GM19397 (cell line): ENCODE data around the gene TMEM222.

ENCODE experiments used
- ATAC-seq: cut with Tn5 transposase; IDR thresholded peaks from one replicate; pipeline ENCODE4 v1.9.1; 2021; ENCODE audit warnings: mild to moderate bottlenecking, moderate library complexity; ENCODE audit not compliant: unreplicated experiment

TMEM222 gene

DNA sequence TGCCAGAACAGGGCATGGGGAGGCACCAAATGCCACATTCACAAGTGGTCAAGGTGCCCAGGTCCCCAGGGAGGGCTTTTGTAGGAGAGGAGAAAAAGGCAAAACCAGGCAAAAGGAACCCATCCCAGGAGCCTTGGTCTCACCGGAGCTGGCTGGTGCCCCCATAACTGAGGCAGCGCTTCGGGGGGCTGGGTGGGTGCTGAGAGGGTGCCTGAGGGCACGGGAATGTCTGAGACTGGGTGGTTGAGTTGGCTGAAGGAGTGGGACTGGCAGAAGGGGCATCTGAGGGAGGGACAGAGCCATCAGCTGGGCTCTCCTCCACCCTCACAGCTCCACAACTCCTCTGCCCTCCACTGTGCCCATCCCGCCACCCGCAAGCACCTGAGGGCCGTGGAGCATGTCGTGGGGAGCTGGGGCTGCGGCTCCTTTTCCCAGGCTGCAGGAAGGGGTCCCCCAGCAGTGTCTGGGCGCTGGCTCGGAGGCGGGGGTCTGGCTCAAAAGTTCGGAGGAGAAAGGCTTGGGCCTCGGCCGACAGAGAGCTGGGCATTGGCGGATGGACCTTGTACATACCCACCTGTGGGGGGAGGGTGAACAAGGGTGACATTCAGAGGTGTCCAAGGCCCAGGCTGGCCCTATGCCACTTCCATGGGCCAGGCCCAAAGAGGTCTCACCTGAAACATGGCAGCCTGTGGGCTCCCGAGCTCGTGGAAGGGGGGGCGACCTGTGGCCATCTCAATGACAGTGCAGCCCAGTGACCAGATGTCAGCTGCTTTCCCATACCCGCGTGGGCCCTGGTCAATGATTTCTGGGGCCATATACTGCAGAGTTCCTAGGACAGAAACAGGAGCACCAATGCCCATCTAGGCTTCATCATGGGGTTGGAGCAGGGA is 36.3 kb downstream of the TMEM222 start:
- no peak for ATAC-seq

DNA sequence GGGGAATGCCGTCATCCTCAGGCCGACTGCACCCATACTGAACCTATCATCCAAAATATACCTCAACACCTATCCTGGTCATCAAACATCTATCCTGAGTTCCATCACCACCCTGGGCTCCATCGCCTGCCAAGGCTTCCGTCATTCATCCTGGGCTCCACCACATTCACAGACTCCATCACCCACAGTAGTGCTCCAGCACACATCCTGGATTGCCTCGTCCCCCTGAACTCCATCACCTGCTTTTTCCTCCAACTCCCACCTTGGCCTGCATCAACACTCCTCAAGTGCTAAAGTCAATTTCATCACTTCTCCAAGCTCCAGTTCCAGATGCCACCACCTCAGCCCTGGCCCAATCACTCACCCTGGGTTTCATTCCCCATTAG is 37.0 kb downstream of the TMEM222 start:
- ATAC-seq, result no peak

DNA sequence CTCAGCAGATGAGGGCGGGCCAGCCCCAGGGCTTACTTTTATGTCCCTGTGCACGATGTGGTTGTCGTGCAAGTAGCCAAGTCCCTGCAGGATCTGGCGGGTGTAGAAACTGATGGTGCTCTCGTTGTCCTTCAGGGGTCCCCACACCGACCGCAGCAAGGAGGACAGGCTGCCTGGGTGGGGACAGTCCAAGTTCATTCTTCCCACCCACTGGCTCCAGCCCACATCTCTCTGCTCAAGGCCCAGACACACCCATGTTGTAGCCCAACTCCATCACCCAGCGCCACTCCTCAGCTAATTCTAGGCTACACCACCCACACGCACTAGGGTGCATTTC is 37.8 kb downstream of the TMEM222 start:
- ATAC-seq, result no peak

DNA sequence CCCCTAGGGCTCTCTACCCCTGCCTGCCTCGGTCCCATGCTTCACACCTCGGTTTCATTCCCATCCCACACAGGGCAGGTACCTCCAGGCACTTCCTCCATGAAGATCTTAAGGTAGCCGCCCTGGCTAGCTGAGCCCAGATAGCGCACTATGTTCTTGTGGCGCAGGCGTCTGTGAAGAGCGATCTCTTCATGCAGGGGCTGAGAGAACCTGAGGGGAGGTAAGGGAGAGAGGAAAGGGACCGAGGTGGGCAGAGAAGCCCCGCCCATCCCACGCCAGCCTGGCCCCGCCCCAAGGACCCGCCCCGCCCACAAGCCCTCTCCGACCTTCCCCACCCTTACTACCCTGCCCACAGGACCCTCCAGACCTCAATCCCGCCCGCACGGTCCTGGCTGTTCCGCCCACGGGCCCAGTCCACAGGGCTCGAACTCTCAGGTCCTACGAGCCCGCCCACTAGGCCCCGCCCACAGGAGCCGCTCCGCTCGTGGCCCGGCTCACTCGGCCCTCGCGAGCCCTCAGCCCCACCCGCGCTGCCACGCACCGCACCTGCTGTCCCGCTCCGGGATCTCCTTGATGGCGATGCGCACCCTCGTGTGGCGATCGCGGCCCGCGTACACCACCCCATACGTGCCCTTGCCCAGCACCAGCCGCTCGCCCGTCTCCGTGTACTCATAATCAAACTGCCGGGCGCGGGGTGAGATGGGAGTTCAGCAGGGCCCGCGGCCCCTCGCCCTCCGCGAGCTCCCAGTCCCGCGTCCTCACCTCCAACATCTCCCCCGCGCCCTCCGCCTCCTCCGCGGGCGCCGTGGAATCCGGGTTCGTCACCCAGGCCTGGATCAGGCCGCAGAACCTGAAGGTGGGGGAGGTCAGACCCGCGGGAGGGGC is 38.4 kb downstream of the TMEM222 start:
- ATAC-seq, result no peak

DNA sequence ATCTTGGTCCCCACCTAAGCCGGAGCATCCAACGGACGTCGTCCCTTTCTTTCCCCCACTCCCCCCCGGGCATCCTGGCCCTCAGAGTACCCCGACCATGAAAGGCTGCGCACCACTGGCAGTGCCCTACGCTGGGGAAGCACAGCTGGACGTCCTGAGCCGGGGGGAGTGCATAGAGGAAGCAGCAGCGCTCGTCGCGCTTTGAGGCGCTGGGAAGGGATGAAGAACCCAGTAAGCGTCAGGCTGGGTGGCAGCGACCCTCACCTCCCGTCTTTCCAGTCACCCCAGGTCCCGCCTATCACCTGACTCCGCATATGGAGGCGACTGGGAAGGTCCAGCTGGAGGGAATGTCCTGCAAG is 39.1 kb downstream of the TMEM222 start:
- no peak for ATAC-seq

DNA sequence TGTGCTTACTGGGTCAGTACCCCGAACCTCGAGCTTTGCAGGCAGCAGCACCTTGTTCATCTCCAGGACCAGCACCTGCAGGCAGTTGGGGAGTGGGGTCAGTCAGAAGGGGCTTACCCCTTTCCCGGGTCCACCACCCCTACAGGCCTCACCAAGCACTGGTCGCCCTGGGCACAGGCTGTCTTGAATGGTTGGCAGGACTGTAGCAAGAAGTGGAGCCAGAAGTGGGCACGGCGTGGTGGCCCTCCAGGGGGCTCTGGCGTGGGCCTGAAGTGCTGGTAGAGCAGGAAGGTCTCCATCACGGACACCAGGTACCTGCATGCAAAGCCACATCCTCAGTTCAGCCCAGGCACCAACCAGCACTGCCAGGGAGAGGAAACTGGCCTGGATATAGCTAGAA is 39.6 kb downstream of the TMEM222 start:
- ATAC-seq, result no peak

DNA sequence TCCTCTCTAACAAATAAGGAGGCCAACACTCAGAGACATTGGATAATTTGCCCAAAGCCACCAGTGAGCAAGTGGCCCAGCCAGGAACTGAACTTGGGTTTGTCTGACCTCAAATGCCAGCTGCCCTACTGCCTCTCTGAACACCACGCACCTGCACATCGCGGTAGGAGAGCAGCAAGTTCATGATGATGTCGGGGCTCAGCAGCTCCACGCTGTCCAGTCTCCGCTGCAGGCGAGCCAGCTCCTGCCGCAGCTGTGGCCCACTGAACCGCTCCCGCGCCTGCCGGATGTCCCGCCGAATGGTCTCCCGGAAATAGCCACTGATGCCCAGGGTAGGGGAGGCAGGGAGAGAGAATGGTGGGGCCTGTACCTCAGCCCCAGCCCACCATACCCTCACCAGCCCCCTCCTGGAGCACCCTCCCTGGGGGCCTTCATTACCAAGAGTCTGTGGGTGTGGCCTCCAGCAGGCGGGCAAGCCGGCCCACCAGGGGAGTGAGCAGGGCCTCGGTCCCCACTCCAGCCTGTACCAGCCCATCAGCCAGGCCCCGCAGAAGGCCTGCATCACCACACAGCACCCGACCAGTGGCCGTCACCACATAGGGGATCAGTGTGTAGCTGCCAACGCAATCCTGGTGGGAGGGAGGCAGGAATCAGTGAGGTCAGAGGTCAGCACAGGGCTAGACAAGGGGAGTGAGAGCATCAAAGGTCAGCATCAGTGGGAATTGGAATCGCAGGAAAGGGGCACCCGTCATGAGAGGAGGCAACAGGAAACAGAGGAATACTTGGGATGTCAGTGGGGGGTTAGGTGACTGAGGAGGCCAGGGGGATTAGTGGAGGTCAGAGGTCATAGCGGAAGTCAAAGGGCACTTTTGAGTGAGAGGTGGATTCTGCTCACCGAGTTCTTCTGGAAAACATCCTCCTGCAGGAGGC is 42.1 kb downstream of the TMEM222 start:
- no peak for ATAC-seq

DNA sequence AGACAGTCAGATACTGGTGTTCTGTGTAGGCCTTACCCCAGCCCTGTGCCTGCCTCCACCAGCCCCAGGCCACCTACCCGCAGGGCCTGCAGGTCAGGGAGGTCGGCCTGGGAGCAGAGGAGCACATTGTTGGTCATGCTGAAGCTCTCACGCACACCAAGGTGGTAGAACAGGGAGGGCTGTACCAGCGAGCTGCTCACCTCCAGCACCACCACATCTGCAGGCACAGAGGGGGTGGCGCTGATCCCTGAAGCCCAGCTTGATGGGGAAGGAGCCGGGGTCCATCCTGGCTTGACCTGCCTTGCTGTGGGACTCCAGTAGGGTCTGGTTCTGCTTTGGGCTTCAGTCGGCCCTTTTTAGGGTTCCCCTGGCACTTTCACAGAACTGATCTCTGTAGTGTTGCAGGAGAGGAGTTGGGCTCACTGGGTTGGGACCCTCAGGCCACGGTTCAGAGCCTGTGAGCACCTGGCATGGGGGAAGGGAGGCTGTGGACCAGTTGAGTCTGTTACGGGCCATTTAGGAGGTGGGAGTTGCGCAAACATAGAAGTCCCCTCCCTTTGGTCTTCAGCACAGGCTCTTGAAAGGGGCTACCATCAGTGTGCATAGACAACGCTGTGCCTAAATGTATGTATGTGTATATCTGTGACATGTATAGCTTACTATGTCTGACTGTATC is 42.9 kb downstream of the TMEM222 start:
- no peak for ATAC-seq

DNA sequence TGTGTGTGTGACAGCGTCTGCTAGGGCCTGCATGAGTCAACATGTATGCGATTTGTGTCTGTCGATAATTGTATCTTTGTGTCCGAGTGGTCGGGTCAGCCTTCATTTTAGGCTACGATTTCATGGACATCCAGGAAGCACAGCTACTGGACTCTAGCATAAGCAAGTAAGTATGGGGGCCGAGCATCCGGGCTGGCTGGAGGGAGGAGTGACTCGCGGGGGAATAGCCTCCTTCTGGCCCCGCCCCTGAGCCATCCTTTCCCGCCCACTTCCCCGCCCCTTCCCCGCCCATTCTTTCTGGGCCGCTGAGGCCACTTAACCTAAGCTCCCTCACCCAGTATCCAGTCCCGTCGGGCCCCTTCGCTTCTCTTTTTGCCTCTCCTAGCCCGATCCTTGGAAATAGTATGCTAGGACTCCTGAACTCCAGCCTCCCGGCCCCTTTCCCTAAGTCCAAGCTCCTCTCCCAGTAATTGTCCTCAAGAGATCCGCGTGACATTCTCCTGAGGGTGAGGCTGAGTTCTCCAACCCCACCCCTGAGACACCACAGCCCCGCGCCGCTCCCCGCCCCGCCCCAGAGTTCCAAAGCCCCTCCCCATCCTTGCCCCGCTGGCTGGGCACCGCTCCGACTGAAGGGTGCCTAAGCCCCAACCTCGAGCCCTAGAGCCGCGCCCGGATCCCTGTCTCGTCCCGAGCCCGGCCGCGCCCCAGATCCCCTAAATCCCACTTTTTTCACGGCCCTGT is 43.6 kb downstream of the TMEM222 start:
- ATAC-seq, result peak; percentile 43

DNA sequence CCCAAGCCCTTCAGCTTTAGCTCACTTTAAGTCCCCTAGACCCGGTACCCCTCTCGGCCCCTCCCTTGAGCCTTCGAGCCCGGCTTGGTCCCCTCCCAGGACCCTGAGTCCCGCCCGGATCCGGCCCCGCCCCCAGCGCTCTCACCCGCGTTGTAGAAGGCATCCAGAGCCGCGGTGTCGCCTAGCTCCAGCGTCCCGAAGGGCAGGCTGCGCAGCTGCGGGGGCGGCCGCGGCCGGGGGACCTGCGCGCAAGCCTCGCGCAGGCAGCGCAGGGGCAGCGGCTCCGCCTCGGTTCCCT is 44.1 kb downstream of the TMEM222 start:
- peak; percentile 48 for ATAC-seq

DNA sequence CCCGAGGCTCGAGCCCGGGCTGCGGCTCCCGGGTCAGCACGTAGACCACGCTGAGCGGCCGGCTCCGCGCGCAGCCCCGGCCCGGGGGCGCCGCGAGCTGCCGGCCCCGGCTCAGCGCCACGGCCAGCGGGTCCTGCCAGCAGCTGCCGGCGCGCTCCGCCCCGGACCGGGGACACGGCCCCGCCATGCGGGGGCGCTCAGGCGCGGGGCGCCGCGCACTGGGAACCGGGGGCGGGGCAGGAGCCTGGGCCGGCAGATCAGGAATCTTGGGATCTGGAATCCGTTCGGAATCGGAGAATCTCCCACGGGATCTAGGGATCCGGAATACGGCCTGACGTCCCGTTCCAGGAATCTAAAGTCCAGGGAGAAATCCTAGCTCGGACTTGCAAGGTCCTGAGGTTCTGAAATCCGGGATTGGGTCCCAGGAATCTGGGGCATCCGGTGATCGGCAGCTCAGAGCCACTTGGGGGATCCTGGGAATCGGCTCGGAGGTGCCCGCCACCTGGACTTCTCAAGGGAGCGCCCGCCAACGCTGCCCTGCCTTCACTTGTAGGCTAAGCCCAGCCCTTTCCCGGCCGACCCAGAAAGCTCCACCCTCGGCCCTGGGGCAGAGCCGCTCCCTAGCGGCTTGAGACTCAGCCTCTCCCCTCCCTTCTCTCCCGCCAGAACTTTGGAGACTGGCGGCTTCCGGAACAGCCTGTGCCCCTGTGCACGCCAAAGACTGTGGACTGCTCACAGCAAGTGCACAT is 44.6 kb downstream of the TMEM222 start, which contains the start of gene MAP3K6:
TSS of gene MAP3K6 (minus strand) at position 551 of the 749 bp plus-strand sequence. CDS start at position 187, 364 bp downstream.
- ATAC-seq, result peak; percentile 33

DNA sequence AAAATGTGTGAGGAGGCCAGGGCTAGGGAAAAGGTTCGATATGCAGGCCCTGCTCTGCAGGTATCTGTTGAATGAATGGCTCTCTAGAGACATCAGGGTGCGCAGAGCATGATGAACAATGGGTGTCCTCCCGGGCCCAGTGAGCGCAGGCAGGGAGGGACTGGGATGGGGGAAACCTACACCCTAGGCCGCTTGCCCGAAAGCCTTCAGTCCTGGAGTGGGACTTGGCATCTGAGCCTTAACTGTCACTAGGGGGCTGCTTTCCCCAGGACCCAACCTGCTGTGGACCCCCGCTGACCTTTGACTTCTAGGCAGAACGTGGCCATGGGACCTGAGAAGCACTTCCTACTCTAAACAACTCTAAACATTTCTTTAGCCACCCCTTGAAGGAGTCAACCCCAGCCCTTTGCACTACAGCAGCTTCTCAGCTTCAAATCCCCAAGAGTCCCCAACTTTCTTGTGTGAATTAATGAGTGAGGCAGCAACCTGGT is 45.2 kb downstream of the TMEM222 start:
- ATAC-seq, result no peak

DNA sequence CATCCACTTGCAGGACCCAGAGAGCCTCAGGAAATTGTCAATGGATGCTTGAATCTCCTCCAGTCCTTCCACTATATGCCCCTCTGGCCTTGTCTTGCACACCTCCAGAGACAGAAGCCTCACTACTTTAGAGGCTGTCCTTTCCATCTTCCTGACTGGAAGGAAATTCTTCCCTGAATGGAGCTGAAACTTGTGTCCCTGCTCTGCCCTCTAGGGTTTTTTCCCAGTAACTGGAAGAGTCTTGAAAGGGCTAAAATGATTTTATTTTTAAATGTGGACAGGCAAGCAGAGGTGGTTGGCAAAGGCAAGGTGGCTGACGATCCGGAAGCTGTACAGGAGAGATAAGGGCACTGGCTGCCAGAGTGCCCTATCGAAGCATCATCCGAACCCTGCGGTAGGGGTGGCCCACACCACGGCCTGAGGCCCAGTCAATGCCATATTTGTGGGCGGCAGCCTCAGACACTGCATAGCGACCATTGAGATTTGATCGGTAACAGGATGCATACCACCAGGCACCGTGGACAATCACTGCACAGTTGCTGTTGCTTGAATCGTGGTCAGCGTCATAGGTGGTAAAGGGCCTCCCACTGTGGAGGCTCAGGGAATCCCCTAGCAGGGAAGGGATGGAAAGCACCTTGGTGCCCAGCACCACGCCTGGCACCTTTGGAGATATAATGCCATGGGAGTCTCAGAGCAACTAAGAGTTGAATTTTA is 47.1 kb downstream of the TMEM222 start:
- ATAC-seq, result no peak

DNA sequence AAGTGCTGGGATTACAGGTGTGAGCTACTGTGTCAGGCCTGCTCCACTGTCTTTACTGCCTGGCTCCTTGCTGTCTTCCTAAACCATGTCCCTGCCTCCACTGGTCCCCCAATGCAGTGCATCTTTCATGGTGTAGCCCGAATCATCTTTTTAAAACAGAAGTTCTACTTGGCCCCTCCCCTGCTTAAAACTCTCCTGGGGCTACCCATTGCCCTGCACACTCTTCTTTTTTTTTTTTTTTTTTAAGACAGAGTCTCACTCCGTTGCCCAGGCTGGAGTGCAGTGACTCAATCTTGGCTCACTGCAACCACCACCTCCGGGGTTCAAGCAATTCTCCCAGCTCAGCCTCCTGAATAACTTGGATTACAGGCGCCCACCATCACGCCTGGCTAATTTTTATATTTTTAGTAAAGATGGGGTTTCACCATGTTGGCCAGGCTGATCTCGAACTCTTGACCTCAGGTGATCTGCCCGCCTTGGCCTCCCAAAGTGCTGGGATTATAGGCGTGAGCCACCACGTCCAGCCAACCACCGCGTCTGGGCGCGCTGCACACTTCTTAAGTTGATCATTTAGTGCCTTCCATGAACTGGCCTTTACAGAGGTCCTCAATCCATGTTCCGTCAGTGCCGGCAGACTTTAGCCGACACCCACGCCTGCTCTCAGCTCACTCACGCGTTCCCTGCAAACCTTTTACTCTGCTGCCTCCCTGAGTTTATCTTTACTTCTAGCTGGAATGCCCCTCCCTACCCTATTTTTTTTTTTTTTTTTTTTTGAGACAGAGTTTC is 50.3 kb downstream of the TMEM222 start:
- ATAC-seq, result no peak

DNA sequence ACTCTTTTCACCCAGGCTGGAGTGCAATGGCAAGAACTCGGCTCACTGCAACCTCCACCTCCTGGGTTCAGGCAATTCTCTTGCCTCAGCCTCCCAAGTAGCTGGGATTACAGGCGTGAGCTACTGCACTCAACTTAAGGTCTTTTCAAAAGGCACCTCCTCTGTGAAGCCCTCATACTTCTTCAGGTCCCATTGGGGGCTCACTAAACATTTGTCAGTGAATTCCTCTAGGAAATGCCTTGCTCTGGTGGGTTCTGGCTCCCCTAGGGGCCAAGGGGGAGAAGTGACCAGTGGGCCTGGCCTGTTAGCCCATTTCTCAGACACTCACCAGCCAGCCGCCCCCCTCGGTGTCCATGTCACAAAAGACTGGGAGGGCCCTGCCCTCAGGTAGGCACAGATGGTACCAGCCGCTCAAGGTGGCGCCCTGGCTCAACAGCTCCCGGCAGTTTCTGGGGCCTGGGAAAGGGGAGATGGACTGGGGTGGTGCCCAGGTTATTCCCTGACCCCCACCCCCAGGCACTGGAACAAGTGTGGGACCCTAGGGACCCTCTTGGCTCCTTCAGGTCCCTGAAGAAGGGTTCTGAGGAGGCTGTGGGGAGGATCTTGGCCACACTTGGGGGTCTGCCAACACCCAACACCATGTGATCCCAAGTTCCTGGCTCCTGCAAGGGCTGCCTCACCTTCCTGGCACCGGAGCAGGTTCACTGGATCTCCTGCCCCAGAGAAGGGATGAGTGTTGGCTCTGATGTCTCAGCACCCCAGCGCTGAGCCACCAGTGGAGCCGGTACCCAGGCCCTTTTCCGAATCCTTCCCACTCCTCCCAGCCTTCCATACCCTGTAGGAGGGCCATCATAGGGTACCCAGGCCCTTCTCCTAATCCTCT is 51.1 kb downstream of the TMEM222 start:
- ATAC-seq, result no peak

DNA sequence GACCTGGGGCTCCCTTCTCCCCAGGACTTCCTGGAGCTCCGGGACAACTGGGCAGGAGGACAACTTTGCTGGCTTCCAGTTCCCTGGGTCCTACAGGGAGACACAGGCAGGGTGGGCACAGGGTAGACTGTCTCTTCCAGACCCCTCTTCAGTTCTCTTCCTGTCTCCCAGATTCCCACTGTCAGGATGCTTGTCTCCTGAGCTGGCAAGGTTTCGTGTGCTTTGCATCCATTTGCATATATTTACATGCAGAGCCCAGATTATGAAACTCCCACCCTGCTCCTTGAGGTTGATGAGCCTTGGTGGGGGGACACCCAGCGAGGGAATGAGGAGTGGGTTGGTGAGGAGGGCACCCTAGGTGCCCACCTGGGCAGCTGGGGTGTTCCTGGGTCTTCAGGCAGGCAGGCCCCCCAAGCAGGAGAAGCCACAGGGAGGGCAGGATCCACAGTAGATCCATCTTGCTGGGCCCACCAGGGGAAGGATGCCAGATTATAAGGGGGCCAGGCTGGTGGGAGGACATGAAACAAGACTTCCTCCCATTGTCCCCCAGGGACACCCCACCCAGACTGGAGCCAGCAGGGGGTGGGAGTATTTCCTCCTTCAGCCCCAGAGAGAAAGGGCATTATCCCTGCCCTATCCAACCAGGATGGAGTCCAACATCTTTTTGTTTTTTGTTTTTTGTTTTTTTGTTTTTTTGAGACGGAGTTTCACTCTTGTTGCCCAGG is 52.6 kb downstream of the TMEM222 start, which contains the start of gene FCN3:
TSS of gene FCN3 (minus strand) at position 463 of the 725 bp plus-strand sequence. CDS start at position 457, 6 bp downstream.
- ATAC-seq, result no peak
